Measurements from ENCODE around the gene CRYL1.

The CRYL1 gene

GRCh38 chr13:20415306-20415679, 110.4 kb downstream of the CRYL1 start:
- no peak for DNase-seq

GRCh38 chr13:20414546-20415305, 110.9 kb downstream of the CRYL1 start:
- DNase-seq, result no peak

- peak; percentile 45 for DNase-seq
These were observed 112.8 kb downstream of the CRYL1 start for GRCh38 chr13:20412691-20413355.

- peak; percentile 77 for DNase-seq
These were observed 113.9 kb downstream of the CRYL1 start for GRCh38 chr13:20411638-20412342.

- no peak for DNase-seq
These were observed 114.9 kb downstream of the CRYL1 start for GRCh38 chr13:20410726-20411125.

- no peak for DNase-seq
These were observed 117.5 kb downstream of the CRYL1 start for GRCh38 chr13:20408181-20408580.

GRCh38 chr13:20407759-20408158, 117.9 kb downstream of the CRYL1 start:
- no peak for DNase-seq

- DNase-seq, result no peak
These were observed 120.0 kb downstream of the CRYL1 start for GRCh38 chr13:20405691-20406090.

GRCh38 chr13:20404488-20405222, 121.0 kb downstream of the CRYL1 start:
- DNase-seq, result no peak

- DNase-seq, result no peak
These were observed 121.8 kb downstream of the CRYL1 start for GRCh38 chr13:20403826-20404225.

GRCh38 chr13:20402881-20403280, 122.8 kb downstream of the CRYL1 start:
- no peak for DNase-seq

- peak; percentile 25 for DNase-seq
These were observed 123.5 kb downstream of the CRYL1 start for GRCh38 chr13:20401931-20402856.

- no peak for DNase-seq
These were observed 124.1 kb downstream of the CRYL1 start for GRCh38 chr13:20401531-20401930.

- DNase-seq, result peak; percentile 17
These were observed 124.9 kb downstream of the CRYL1 start for GRCh38 chr13:20400774-20401173.

- no peak for DNase-seq
These were observed 125.7 kb downstream of the CRYL1 start for GRCh38 chr13:20399961-20400360.

GRCh38 chr13:20399515-20399914, 126.1 kb downstream of the CRYL1 start:
- DNase-seq, result no peak

- no peak for DNase-seq
These were observed 127.2 kb downstream of the CRYL1 start for GRCh38 chr13:20398459-20398858.

- DNase-seq, result no peak
These were observed 127.8 kb downstream of the CRYL1 start for GRCh38 chr13:20397896-20398295.

- DNase-seq, result no peak
These were observed 130.4 kb downstream of the CRYL1 start for GRCh38 chr13:20395061-20395916.

GRCh38 chr13:20394506-20394905, 131.2 kb downstream of the CRYL1 start:
- DNase-seq, result no peak

GRCh38 chr13:20394169-20394501, 131.5 kb downstream of the CRYL1 start:
- DNase-seq, result no peak
